ENCODE results near the gene GRK1. TPM values are rescaled to one million over a fixed set of nuclear protein-coding genes. Genes with fewer than 3 reads are reported as not detected.
A peak's percentile ranks its signal among the peaks of the same experiment; 100 is the strongest.

Gene GRK1
- total and polyA plus RNA-seq, 2 experiments from 2014 or later: 0.17 TPM; not detected in 1

DNA sequence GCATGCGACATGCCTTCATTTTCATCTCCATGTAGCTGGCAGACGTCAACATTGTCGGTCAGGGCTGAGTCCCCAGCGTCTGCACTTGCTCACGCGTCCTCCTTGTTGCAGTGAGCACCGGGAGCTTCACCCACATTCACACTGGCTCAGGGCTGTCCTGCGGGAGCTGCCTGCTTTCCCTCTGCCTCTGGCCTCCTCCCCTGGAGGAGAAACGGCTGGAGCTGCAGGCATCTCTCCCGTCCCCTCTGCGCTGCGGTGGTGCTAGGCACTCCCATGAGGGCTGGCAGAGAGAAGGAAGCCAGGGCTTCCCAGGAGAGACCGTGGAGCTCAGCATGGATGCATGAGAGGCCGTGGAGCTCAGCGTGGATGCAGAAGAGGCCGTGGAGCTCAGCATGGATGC is 73.6 kb downstream of the GRK1 start:
- DNase-seq (ENCODE audit: low spot score): no peak
- H3K9me2 ChIP-seq (replicated peaks; ENCODE audit: insufficient read depth): no peaks in the 10 kb centered on the region
- no peak overlapping the region for H2AFZ ChIP-seq
- 89% methylated on average over 16 of the region's 16 CpGs for WGBS (ENCODE audit: low lambda C conversion rate, missing lambda C conversion rate)
- H3K4me2 ChIP-seq: no peak overlapping the region
- no peaks in the 10 kb centered on the region for H3K9me3 ChIP-seq (ENCODE audit: low read depth)
- H3K36me3 ChIP-seq (replicated peaks; ENCODE audit: insufficient read depth, low read depth): no peaks in the 10 kb centered on the region
- no peaks in the 10 kb centered on the region for H3K79me2 ChIP-seq
- H3K4me1 ChIP-seq (ENCODE audit: insufficient read depth): peaks cover 17% of the 10 kb centered on the region
- TF ChIP-seq, protein P1, sequence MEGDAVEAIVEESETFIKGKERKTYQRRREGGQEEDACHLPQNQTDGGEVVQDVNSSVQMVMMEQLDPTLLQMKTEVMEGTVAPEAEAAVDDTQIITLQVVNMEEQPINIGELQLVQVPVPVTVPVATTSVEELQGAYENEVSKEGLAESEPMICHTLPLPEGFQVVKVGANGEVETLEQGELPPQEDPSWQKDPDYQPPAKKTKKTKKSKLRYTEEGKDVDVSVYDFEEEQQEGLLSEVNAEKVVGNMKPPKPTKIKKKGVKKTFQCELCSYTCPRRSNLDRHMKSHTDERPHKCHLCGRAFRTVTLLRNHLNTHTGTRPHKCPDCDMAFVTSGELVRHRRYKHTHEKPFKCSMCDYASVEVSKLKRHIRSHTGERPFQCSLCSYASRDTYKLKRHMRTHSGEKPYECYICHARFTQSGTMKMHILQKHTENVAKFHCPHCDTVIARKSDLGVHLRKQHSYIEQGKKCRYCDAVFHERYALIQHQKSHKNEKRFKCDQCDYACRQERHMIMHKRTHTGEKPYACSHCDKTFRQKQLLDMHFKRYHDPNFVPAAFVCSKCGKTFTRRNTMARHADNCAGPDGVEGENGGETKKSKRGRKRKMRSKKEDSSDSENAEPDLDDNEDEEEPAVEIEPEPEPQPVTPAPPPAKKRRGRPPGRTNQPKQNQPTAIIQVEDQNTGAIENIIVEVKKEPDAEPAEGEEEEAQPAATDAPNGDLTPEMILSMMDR (IDR thresholded peaks at IDR 0.05; ENCODE audit: poor library complexity): no peak
- TF ChIP-seq EZH2phosphoT487 (IDR thresholded peaks at IDR 0.05; ENCODE audit: low read depth, severe bottlenecking, unreplicated experiment): no peak
- no peak for TF ChIP-seq EZH2 (IDR thresholded peaks at IDR 0.05; ENCODE audit: borderline replicate concordance)
- no peak overlapping the region for H3K4me3 ChIP-seq
- no peaks in the 10 kb centered on the region for H4K20me1 ChIP-seq (ENCODE audit: insufficient read depth, poor library complexity, severe bottlenecking)
- no peak overlapping the region for H3K27ac ChIP-seq
- no peaks in the 10 kb centered on the region for H3K27me3 ChIP-seq

DNA sequence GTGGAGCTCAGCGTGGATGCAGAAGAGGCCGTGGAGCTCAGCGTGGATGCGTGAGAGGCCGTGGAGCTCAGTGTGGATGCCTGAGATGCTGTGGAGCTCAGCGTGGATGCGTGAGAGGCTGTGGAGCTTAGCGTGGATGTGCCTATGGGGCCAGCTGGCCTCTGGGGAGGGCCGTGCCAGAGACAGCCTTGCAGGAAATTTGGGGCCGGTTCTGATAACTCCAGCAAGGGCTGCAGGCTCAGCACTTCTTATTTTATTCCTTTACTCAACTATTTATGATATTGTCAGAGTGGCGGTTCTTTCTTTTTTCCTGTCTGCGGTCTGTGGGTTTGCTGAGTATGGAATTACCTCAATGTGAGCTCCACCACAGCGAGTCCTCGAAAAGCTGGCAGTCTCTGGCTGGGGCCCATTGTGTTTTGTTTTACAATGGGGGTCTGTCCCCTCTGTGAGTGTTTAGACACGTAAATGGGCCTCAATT is 74.2 kb downstream of the GRK1 start:
- Histone ChIP-seq H3K4me2 (no peak overlapping the region), H3K36me3 (replicated peaks; ENCODE audit: insufficient read depth, low read depth) (no peaks in the 10 kb centered on the region), H3K4me1 (ENCODE audit: insufficient read depth) (peaks cover 18% of the 10 kb centered on the region), H3K79me2 (no peaks in the 10 kb centered on the region), H4K20me1 (ENCODE audit: insufficient read depth, poor library complexity, severe bottlenecking) (no peaks in the 10 kb centered on the region), H2AFZ (no peak overlapping the region), H3K4me3 (no peak overlapping the region), H3K9me2 (replicated peaks; ENCODE audit: insufficient read depth) (no peaks in the 10 kb centered on the region), H3K9me3 (ENCODE audit: low read depth) (no peaks in the 10 kb centered on the region), H3K27ac (no peak overlapping the region), H3K27me3 (no peaks in the 10 kb centered on the region)
- TF ChIP-seq EZH2 (IDR thresholded peaks at IDR 0.05; ENCODE audit: borderline replicate concordance): no peak
- no peak for TF ChIP-seq EZH2phosphoT487 (IDR thresholded peaks at IDR 0.05; ENCODE audit: low read depth, severe bottlenecking, unreplicated experiment)
- TF ChIP-seq, protein P1 (IDR thresholded peaks at IDR 0.05; ENCODE audit: poor library complexity): no peak
- DNase-seq (ENCODE audit: low spot score): no peak
- 76% methylated on average over 15 of the region's 15 CpGs for WGBS (ENCODE audit: low lambda C conversion rate, missing lambda C conversion rate)

DNA sequence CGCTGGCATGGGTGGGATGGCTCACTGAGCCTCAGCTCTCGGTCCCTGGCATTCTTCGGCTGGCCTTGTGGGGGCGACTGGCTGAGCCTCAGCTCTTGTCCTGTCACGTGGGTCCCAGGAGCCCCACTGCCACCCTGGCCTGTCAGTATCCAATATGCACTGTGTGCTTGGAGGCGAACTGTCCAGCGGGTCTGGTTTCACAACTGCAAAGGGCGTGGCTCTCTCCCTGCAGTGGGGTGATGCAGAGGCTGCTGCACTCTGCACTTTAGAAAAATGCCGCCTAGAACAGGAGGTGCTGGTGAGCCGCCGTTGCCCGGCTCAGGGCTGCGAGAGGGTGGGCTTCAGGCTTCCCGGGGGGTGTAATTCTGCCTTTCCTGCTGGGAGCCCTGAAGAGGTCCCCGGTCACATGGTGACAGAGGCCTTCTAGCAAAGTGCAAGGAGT is 75.0 kb downstream of the GRK1 start:
- Histone ChIP-seq H3K36me3 (replicated peaks; ENCODE audit: insufficient read depth, low read depth) (no peaks in the 10 kb centered on the region), H3K79me2 (no peaks in the 10 kb centered on the region), H3K27ac (peak overlapping the region; percentile 26), H3K4me1 (ENCODE audit: insufficient read depth) (peaks cover 15% of the 10 kb centered on the region), H4K20me1 (ENCODE audit: insufficient read depth, poor library complexity, severe bottlenecking) (no peaks in the 10 kb centered on the region), H3K9me2 (replicated peaks; ENCODE audit: insufficient read depth) (no peaks in the 10 kb centered on the region), H3K4me2 (no peak overlapping the region), H3K27me3 (no peaks in the 10 kb centered on the region), H3K9me3 (ENCODE audit: low read depth) (no peaks in the 10 kb centered on the region), H2AFZ (no peak overlapping the region), H3K4me3 (no peak overlapping the region)
- WGBS (ENCODE audit: low lambda C conversion rate, missing lambda C conversion rate): 41% methylated on average over 15 of the region's 15 CpGs
- TF ChIP-seq EZH2 (IDR thresholded peaks at IDR 0.05; ENCODE audit: borderline replicate concordance): no peak
- TF ChIP-seq, protein P1 (IDR thresholded peaks at IDR 0.05; ENCODE audit: poor library complexity): peak; percentile 32
- peak; percentile 79 for DNase-seq (ENCODE audit: low spot score)

All from hepatocyte (in vitro differentiated cells).